GM10248 (cell line): Measurements from ENCODE around the gene FUT3.

Source experiments
- CTCF ChIA-PET: fragments of 300-600 bp; sonication (Branson Sonifier 250); formaldehyde crosslinking; extraction: SDS; loops from one replicate; lab custom pipeline; 2021; ENCODE audit warnings: antibody characterized with exemption; lab: Yijun Ruan, JAX
- POLR2A ChIA-PET: fragments of 350-650 bp; sonication (Branson Sonifier 250); formaldehyde crosslinking; extraction: SDS; loops from one replicate; lab custom pipeline; 2020; ENCODE audit warnings: antibody characterized with exemption; lab: Yijun Ruan, JAX
- DNase-seq: peaks from one replicate; pipeline ENCODE4 v3.0.0; 2012; ENCODE audit errors: extremely low spot score
- CTCF ChIP-seq: IDR thresholded peaks from 2 replicates; pipeline ENCODE4 v1.5.1; 2012; ENCODE audit warnings: mild to moderate bottlenecking, low read depth; ENCODE audit errors: extremely low read depth, missing control alignments, control extremely low read depth

FUT3 gene

GRCh38 chr19:5808120-5808816 lies 43.0 kb downstream of the FUT3 start:
- POLR2A ChIA-PET: interaction anchor here (0.6 to 2.9 kb wide), 2 partner anchors 20 to 94 kb away, joined by 3 to 9 read pairs; no protein-coding TSS in a partner anchor
- DNase-seq: no peak
- CTCF ChIA-PET: interaction anchor here (0.8 to 1.5 kb wide), 4 partner anchors 13 to 214 kb away, joined by 3 to 5 read pairs (median 4); partner anchors contain the start of gene DUS3L
- TF ChIP-seq CTCF: no peak

- TF ChIP-seq CTCF: no peak
- CTCF ChIA-PET: interaction anchor here (0.9 to 1.6 kb wide), 7 partner anchors 12 to 220 kb away, joined by 3 to 9 read pairs (median 4); no protein-coding TSS in a partner anchor
- POLR2A ChIA-PET: interaction anchor here (2.9 kb wide), 1 partner anchor 21 kb away, joined by 9 read pairs; no protein-coding TSS in a partner anchor
- DNase-seq: no peak
Observed at GRCh38 chr19:5806905-5807304, 44.3 kb downstream of the FUT3 start.

GRCh38 chr19:5806133-5806489 lies 45.1 kb downstream of the FUT3 start:
- TF ChIP-seq CTCF: no peak
- ChIA-PET CTCF (interaction anchor here (0.9 to 1.6 kb wide), 7 partner anchors 11 to 221 kb away, joined by 3 to 9 read pairs (median 4); no protein-coding TSS in a partner anchor), POLR2A (interaction anchor here (2.9 kb wide), 1 partner anchor 22 kb away, joined by 9 read pairs; no protein-coding TSS in a partner anchor)
- no peak for DNase-seq

GRCh38 chr19:5805462-5806132 lies 45.7 kb downstream of the FUT3 start:
- CTCF ChIA-PET: interaction anchor here (1.1 to 1.6 kb wide), 5 partner anchors 11 to 221 kb away, joined by 3 to 9 read pairs (median 4); no protein-coding TSS in a partner anchor
- peak; percentile 74 for DNase-seq
- POLR2A ChIA-PET: no interaction called here
- peak; percentile 78 for TF ChIP-seq CTCF

GRCh38 chr19:5804516-5805461 lies 46.5 kb downstream of the FUT3 start, which contains the start of gene NRTN:
Gene NRTN (plus strand): TSS chr19:5805067. CDS start chr19:5824166, 19,099 bp downstream.
- no peak for TF ChIP-seq CTCF
- peak; percentile 80 for DNase-seq
- ChIA-PET POLR2A (interaction anchor here (0.9 to 1.5 kb wide), 2 partner anchors 14 to 24 kb away, joined by 3 to 14 read pairs; partner anchors contain the start of gene DUS3L), CTCF (interaction anchor here (0.6 to 2.6 kb wide), 54 partner anchors 8 to 572 kb away, joined by 3 to 75 read pairs (median 4); partner anchors contain the start of genes DUS3L, FUT6, NDUFA11 and RPL36)
